Caco-2 (cell line): ENCODE measurements around the gene MCHR1. TPM values are rescaled to one million over a fixed set of nuclear protein-coding genes. Genes with fewer than 3 reads are reported as not detected.

ENCODE experiments used
- BruUV-seq: library from RNA; stranded (reverse); fragments of 400-500 nt; replicated peaks from 2 replicates; lab custom pipeline; 2021; lab: Mats Ljungman, UMichigan
- CTCF ChIA-PET: fragments of 300-600 bp; sonication (Branson Sonifier 250); formaldehyde crosslinking; loops from one replicate; lab custom pipeline; 2022; ENCODE audit warnings: antibody characterized with exemption; lab: Charles Lee
- POLR2A ChIA-PET: fragments of 300-600 bp; sonication (Branson Sonifier 250); formaldehyde crosslinking; loops from one replicate; lab custom pipeline; 2022; ENCODE audit warnings: antibody characterized with exemption; lab: Charles Lee
- DNase-seq, 2 experiments: peaks; one replicate each; pipeline versions ENCODE4 v3.0.0 to v3.0.0-alpha.2; 2020 to 2022
- H3K27me3 ChIP-seq: replicated peaks from 2 replicates; pipeline ENCODE4 v1.6.0; 2011; ENCODE audit warnings: low read length; ENCODE audit not compliant: control insufficient read depth, insufficient read depth
- H3K36me3 ChIP-seq: 2 replicates; pipeline ENCODE4 v1.5.1; 2011; ENCODE audit warnings: low read length; ENCODE audit not compliant: control insufficient read depth, insufficient read depth
- H3K4me1 ChIP-seq: fragments of 250-450 bp; sonication (Bioruptor Pico); 2 replicates; pipeline ENCODE4 v1.5.1; 2020; ENCODE audit warnings: mild to moderate bottlenecking
- H3K4me3 ChIP-seq: 2 replicates; pipeline ENCODE4 v1.5.1; 2011; ENCODE audit warnings: low read depth, mild to moderate bottlenecking, control low read depth, low read length
- H3K9me3 ChIP-seq: fragments of 250-450 bp; sonication (Bioruptor Pico); 2 replicates; pipeline ENCODE4 v1.5.1; 2020; ENCODE audit warnings: mild to moderate bottlenecking, moderate library complexity
- H3K27ac Mint-ChIP-seq: one replicate; pipeline ENCODE4 v1.8.0; 2022; ENCODE audit warnings: mixed read lengths; ENCODE audit not compliant: unreplicated experiment
- H3K27me3 Mint-ChIP-seq: one replicate; pipeline ENCODE4 v1.8.0; 2022; ENCODE audit warnings: mixed read lengths; ENCODE audit not compliant: insufficient read depth, unreplicated experiment
- H3K36me3 Mint-ChIP-seq: one replicate; pipeline ENCODE4 v1.8.0; 2022; ENCODE audit warnings: mild to moderate bottlenecking, mixed read lengths; ENCODE audit not compliant: insufficient read depth, unreplicated experiment
- H3K4me1 Mint-ChIP-seq: one replicate; pipeline ENCODE4 v1.8.0; 2022; ENCODE audit warnings: low read depth, mixed read lengths; ENCODE audit not compliant: unreplicated experiment
- H3K4me3 Mint-ChIP-seq: one replicate; pipeline ENCODE4 v1.8.0; 2022; ENCODE audit warnings: mild to moderate bottlenecking, moderate library complexity, mixed read lengths; ENCODE audit not compliant: unreplicated experiment
- H3K9me3 Mint-ChIP-seq: one replicate; pipeline ENCODE4 v1.8.0; 2022; ENCODE audit warnings: mixed read lengths; ENCODE audit not compliant: unreplicated experiment
- intact Hi-C: fragments of 100-400 bp; cut with micrococcal nuclease; formaldehyde crosslinking; loops from one replicate; pipeline ENCODE4 v1.10.0; 2022; ENCODE audit not compliant: unreplicated experiment
- total RNA-seq: library from RNA; stranded (reverse); gene quantifications from 2 replicates; pipeline ENCODE4 v1.2.3, GENCODE V29; 2022
- TF ChIP-seq, protein P1 (sequence below), 2 experiments: fragments of 200-600 bp in 1 of 2; IDR thresholded peaks; 1 replicate in 1 of 2; 2 replicates in 1 of 2; pipeline versions ENCODE4 v1.5.1 to v1.8.0; 2011 to 2022; ENCODE audit warnings: antibody characterized with exemption in 1 of 2, control low read depth in 1 of 2, inconsistent platforms in 1 of 2, low read depth in 1 of 2, low read length in 1 of 2, mild to moderate bottlenecking in 1 of 2, moderate library complexity in 1 of 2; ENCODE audit not compliant: insufficient read depth in 1 of 2, severe bottlenecking in 1 of 2, unreplicated experiment in 1 of 2

Gene MCHR1
- total RNA-seq, 1 experiment from 2014 or later = not detected

DNA sequence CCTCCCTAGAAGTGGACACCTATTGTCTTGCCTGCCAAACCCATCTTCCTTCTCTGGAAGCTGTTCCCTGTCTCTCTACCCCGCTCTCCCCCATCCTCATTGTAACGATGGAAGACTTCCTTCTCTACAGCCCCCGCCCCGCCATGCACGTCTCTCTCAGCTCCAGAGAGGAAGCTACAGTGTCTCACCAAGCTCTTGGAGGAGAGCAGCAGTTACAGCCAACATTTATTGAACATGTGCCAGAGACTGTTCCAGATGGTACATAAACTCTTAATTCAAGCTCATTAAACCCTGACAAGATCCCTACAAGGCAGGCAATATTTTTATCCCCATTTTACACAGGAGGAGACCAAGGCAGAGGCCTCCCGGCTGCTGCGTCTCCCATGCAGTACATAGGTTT is 15.1 kb downstream of the MCHR1 start:
- Histone ChIP-seq H3K4me3 (no peak overlapping the region), H3K4me1 (no peaks in the 10 kb centered on the region), H3K9me3 (no peaks in the 10 kb centered on the region), H3K36me3 (no peaks in the 10 kb centered on the region), H3K27me3 (no peaks in the 10 kb centered on the region)
- no peaks in the 10 kb centered on the region for H3K27me3 Mint-ChIP-seq
- ChIA-PET POLR2A (interaction anchor here (1.1 kb wide), 1 partner anchor 17 kb away, joined by 3 read pairs; no protein-coding TSS in a partner anchor), CTCF (no interaction called here)
- no peaks in the 10 kb centered on the region for H3K4me1 Mint-ChIP-seq
- TF ChIP-seq, protein P1, sequence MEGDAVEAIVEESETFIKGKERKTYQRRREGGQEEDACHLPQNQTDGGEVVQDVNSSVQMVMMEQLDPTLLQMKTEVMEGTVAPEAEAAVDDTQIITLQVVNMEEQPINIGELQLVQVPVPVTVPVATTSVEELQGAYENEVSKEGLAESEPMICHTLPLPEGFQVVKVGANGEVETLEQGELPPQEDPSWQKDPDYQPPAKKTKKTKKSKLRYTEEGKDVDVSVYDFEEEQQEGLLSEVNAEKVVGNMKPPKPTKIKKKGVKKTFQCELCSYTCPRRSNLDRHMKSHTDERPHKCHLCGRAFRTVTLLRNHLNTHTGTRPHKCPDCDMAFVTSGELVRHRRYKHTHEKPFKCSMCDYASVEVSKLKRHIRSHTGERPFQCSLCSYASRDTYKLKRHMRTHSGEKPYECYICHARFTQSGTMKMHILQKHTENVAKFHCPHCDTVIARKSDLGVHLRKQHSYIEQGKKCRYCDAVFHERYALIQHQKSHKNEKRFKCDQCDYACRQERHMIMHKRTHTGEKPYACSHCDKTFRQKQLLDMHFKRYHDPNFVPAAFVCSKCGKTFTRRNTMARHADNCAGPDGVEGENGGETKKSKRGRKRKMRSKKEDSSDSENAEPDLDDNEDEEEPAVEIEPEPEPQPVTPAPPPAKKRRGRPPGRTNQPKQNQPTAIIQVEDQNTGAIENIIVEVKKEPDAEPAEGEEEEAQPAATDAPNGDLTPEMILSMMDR (IDR thresholded peaks at IDR 0.05; ENCODE audit: insufficient read depth in 1 of 2, low read depth in 1 of 2, low read length in 1 of 2, severe bottlenecking in 1 of 2, unreplicated experiment in 1 of 2) = no peak
- H3K9me3 Mint-ChIP-seq = no peaks in the 10 kb centered on the region
- H3K27ac Mint-ChIP-seq = no peak overlapping the region
- DNase-seq = no peak
- BruUV-seq = no TSS peak
- H3K4me3 Mint-ChIP-seq = no peak overlapping the region
- H3K36me3 Mint-ChIP-seq = no peaks in the 10 kb centered on the region
- intact Hi-C loops = no loop called here

DNA sequence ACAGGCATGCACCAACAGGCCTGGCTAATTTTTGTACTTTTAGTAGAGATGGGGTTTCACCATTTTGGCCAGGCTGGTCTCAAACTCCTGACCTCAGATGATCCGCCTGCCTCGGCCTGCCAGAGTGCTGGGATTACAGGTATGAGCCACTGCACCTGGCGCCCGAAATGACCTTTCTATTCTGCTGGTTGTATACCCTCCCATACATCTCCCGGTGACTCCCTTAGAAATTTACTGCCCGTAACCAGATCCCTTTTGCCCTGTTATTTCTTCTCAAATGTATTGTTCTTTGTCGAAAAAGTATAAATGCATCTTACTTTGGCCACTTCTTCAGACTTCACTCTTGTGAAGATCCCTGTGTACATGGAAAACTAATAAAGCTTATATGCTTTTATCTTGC is 22.0 kb downstream of the MCHR1 start:
- H3K4me3 Mint-ChIP-seq = no peak overlapping the region
- Histone ChIP-seq H3K36me3 (no peaks in the 10 kb centered on the region), H3K9me3 (no peaks in the 10 kb centered on the region), H3K27me3 (no peaks in the 10 kb centered on the region), H3K4me1 (no peaks in the 10 kb centered on the region), H3K4me3 (no peak overlapping the region)
- intact Hi-C loops = no loop called here
- ChIA-PET POLR2A (no interaction called here), CTCF (interaction anchor here (1.3 kb wide), 1 partner anchor 18 kb away, joined by 4 read pairs; no protein-coding TSS in a partner anchor)
- H3K9me3 Mint-ChIP-seq = peaks cover 9% of the 10 kb centered on the region
- no peak overlapping the region for H3K27ac Mint-ChIP-seq
- no peaks in the 10 kb centered on the region for H3K27me3 Mint-ChIP-seq
- no peaks in the 10 kb centered on the region for H3K4me1 Mint-ChIP-seq
- no TSS peak for BruUV-seq
- H3K36me3 Mint-ChIP-seq = no peaks in the 10 kb centered on the region
- TF ChIP-seq, protein P1 (IDR thresholded peaks at IDR 0.05; ENCODE audit: insufficient read depth in 1 of 2, low read depth in 1 of 2, low read length in 1 of 2, severe bottlenecking in 1 of 2, unreplicated experiment in 1 of 2) = no peak
- no peak for DNase-seq

DNA sequence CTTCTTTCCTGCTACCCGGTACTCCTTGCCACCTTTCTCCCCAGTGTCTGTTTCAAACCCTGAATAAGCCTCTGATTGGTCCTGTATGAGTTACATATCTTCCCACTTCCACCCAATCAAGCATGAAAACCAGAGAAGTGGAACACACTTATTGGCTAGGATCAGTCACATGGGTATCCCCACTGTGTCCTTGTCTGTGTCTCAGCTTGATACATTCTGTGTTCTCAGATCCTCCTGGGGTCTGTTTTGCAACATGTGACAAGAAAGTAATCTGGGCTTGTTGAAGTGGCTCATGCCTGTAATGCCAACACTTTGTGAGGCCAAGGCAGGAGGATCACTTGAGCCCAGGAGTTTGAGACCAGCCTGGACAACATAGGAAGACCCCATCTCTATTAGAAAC is 23.9 kb downstream of the MCHR1 start:
- Mint-ChIP-seq H3K27ac (no peak overlapping the region), H3K36me3 (no peaks in the 10 kb centered on the region), H3K4me3 (no peak overlapping the region), H3K4me1 (no peaks in the 10 kb centered on the region), H3K27me3 (no peaks in the 10 kb centered on the region), H3K9me3 (peaks cover 15% of the 10 kb centered on the region)
- DNase-seq = no peak
- 0 out of 2 replicates have a peak, but pooled peaks cover 3% of the 10 kb centered on the region for H3K9me3 ChIP-seq
- no peaks in the 10 kb centered on the region for H3K27me3 ChIP-seq
- TF ChIP-seq, protein P1 (IDR thresholded peaks at IDR 0.05; ENCODE audit: insufficient read depth in 1 of 2, low read depth in 1 of 2, low read length in 1 of 2, severe bottlenecking in 1 of 2, unreplicated experiment in 1 of 2) = no peak
- H3K36me3 ChIP-seq = no peaks in the 10 kb centered on the region
- BruUV-seq = no TSS peak
- intact Hi-C loops = no loop called here
- no peak overlapping the region for H3K4me3 ChIP-seq
- H3K4me1 ChIP-seq = no peaks in the 10 kb centered on the region
- POLR2A ChIA-PET = no interaction called here
- CTCF ChIA-PET = no interaction called here
